Naive B cell (primary cell): Measurements from ENCODE around the gene TTC23. TPM values are rescaled to one million over a fixed set of nuclear protein-coding genes. Genes with fewer than 3 reads are reported as not detected.

Experiments
- ATAC-seq, 2 donors: fragments of 150-1000 bp; cut with Tn5 transposase; 2 replicates each; pipeline ENCODE4 v1.10.0; 2021; ENCODE audit warnings: low read depth in 2 of 2, mild to moderate bottlenecking in 2 of 2, moderate library complexity in 2 of 2
- DNase-seq: peaks from one replicate; pipeline ENCODE4 v3.0.0; 2022
- H3K27ac Mint-ChIP-seq, 6 donors: one replicate each; pipeline ENCODE4 v1.8.0; 2020 to 2022; ENCODE audit warnings: mild to moderate bottlenecking in 6 of 6, mixed read lengths in 6 of 6, moderate library complexity in 5 of 6, inconsistent platforms in 2 of 6
- H3K27me3 Mint-ChIP-seq, 3 donors: one replicate each; pipeline ENCODE4 v1.8.0; 2021 to 2022; ENCODE audit warnings: mixed read lengths in 3 of 3, mild to moderate bottlenecking in 1 of 3
- H3K36me3 Mint-ChIP-seq, 2 donors: one replicate each; pipeline ENCODE4 v1.8.0; 2020 to 2022; ENCODE audit warnings: mixed read lengths in 2 of 2, inconsistent platforms in 1 of 2, mild to moderate bottlenecking in 1 of 2
- H3K4me1 Mint-ChIP-seq, 3 donors: one replicate each; pipeline ENCODE4 v1.8.0; 2020 to 2022; ENCODE audit warnings: mixed read lengths in 3 of 3, inconsistent platforms in 1 of 3, mild to moderate bottlenecking in 1 of 3, moderate library complexity in 1 of 3
- H3K4me3 Mint-ChIP-seq, 8 donors: one replicate each; pipeline ENCODE4 v1.8.0; 2020 to 2022; ENCODE audit warnings: mild to moderate bottlenecking in 8 of 8, mixed read lengths in 8 of 8, moderate library complexity in 8 of 8, inconsistent platforms in 2 of 8
- H3K9me3 Mint-ChIP-seq, 7 donors: one replicate each; pipeline ENCODE4 v1.8.0; 2020 to 2022; ENCODE audit warnings: mixed read lengths in 7 of 7, mild to moderate bottlenecking in 5 of 7, inconsistent platforms in 2 of 7, moderate library complexity in 1 of 7
- polyA plus RNA-seq, 6 donors: library from polyadenylated mRNA; unstranded; fragments of 300-500 nt; fragmentation: Illumina TruSeq; gene quantifications; one replicate each; pipeline ENCODE4 v1.2.3, GENCODE V29; 2021; ENCODE audit warnings: low read depth in 6 of 6

The TTC23 gene
- polyA plus RNA-seq, 6 donors from 2014 or later = 0.58 to 1.1 (median 0.96) TPM; not detected in 3

GRCh38 chr15:99163271-99164062, 85.9 kb downstream of the TTC23 start:
- Mint-ChIP-seq H3K4me1 (peaks cover 6 to 24% (median 12%) of the 10 kb centered on the region in 3 donors), H3K4me3 (no peak overlapping the region)

DNA sequence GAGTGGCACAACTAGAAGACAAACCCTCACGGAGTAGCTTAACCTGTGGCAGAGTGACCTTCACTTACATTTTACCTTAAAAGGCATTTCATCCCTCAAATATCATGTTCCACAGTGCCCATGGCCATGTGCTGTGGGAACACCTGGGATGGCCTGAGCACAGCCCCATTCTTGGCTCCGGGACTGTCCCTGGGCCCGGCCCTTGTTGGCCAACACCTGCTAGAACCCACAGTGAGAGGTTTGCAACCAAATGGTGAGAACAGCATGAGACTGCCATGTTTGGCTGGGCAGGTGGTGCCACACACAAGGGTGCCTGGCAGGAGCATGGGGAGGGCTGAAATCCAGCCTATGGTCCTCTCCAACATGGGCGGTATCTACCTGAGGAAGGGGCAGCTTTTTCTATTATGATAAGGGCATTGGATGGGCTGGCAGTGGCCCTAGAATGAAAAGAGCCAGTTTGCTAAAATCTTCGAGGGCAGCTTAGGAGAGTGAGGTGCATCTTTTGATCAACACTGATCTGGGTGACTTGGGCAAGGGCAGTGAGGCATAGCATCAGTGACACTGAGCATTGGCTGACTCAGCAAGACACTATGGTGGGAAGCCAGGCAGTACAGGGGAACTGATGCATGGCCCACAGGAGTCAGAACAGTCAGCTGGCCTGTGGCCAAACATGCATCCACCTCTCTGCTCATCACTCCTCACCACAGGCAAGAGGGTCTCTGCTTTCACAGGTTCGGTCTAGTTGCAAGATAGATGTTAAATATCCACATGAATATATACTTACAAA, 90.6 kb downstream of the TTC23 start:
- DNase-seq (no peak), ATAC-seq (no peak)
- peaks cover 0 to 15% (median 0%) of the 10 kb centered on the region in 3 donors for H3K4me1 Mint-ChIP-seq
- peak overlapping the region in 1 of 8 donors; percentile 65 for H3K4me3 Mint-ChIP-seq
- H3K27ac Mint-ChIP-seq = no peak overlapping the region
- no peaks in the 10 kb centered on the region for H3K36me3 Mint-ChIP-seq
- no peaks in the 10 kb centered on the region for H3K27me3 Mint-ChIP-seq
- no peaks in the 10 kb centered on the region for H3K9me3 Mint-ChIP-seq

More at GRCh38 chr15:99163271-99164062, 85.9 kb downstream of the TTC23 start:
- Mint-ChIP-seq H3K9me3 (no peaks in the 10 kb centered on the region), H3K36me3 (no peaks in the 10 kb centered on the region), H3K27ac (peak overlapping the region in 2 of 6 donors; percentile 65 to 66), H3K27me3 (no peaks in the 10 kb centered on the region)
- DNase-seq = no peak
- ATAC-seq = no peak

DNA sequence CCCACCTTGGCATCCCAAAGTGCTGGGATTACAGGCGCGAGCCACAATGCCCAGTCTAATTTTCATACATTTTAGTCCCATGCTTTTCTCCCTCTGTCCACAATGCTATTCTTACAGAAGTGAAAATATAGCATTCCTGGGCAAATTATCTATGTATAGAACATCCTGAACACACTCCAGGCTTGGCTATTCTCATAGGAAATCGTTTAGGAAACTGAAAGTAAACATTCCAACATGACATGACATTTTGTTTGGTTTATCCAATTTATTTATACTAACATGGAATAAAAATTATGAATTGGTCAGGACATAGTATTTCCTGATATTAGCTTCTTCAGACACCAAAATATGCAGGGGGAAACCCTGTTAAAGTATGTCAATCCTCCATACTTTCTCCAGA, 91.9 kb downstream of the TTC23 start:
- ATAC-seq (no peak), DNase-seq (no peak)
- Mint-ChIP-seq H3K4me1 (peaks cover 0 to 3% (median 0%) of the 10 kb centered on the region in 3 donors), H3K27ac (no peak overlapping the region), H3K9me3 (no peaks in the 10 kb centered on the region), H3K27me3 (no peaks in the 10 kb centered on the region), H3K36me3 (no peaks in the 10 kb centered on the region), H3K4me3 (no peak overlapping the region)

GRCh38 chr15:99155961-99156443, 93.4 kb downstream of the TTC23 start:
- ATAC-seq = no peak
- Mint-ChIP-seq H3K27ac (no peak overlapping the region), H3K27me3 (no peaks in the 10 kb centered on the region), H3K4me1 (no peaks in the 10 kb centered on the region), H3K9me3 (no peaks in the 10 kb centered on the region), H3K36me3 (no peaks in the 10 kb centered on the region), H3K4me3 (no peak overlapping the region)
- DNase-seq = no peak

- Mint-ChIP-seq H3K4me3 (no peak overlapping the region), H3K4me1 (no peaks in the 10 kb centered on the region)
- DNase-seq = no peak
Observed at GRCh38 chr15:99154271-99154670, 95.1 kb downstream of the TTC23 start.

GRCh38 chr15:99153026-99153535, 96.3 kb downstream of the TTC23 start:
- Mint-ChIP-seq H3K4me1 (no peaks in the 10 kb centered on the region), H3K27ac (no peak overlapping the region), H3K9me3 (no peaks in the 10 kb centered on the region), H3K4me3 (peak overlapping the region in 1 of 8 donors; percentile 22), H3K27me3 (no peaks in the 10 kb centered on the region), H3K36me3 (no peaks in the 10 kb centered on the region)
- ATAC-seq = no peak
- DNase-seq = no peak

More at GRCh38 chr15:99154271-99154670, 95.1 kb downstream of the TTC23 start:
- ATAC-seq = no peak
- Mint-ChIP-seq H3K27ac (no peak overlapping the region), H3K36me3 (no peaks in the 10 kb centered on the region), H3K9me3 (no peaks in the 10 kb centered on the region), H3K27me3 (no peaks in the 10 kb centered on the region)

GRCh38 chr15:99151156-99151555, 98.2 kb downstream of the TTC23 start:
- Mint-ChIP-seq H3K9me3 (no peaks in the 10 kb centered on the region), H3K36me3 (no peaks in the 10 kb centered on the region), H3K27me3 (no peaks in the 10 kb centered on the region), H3K4me1 (no peaks in the 10 kb centered on the region), H3K4me3 (no peak overlapping the region), H3K27ac (no peak overlapping the region)
- ATAC-seq (no peak), DNase-seq (no peak)

DNA sequence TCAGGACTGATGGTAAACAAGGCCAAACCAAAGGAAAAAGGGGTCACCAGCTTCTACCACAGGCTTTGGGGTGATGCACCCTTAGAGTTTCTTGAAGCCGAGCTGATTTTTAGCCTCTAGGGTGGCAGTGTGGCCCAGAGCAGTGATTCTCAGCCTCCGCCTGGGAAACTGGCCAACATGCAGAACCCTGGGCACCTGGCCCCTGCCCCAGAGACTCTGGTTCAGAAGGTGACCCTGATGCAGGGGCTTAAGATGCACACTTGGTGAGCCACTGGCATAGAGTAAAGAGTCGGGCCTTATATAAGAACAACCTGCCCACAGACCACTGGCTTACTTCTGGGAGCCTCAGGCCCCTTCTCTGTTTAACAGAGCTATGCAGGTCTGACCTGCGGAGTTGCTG, 100.0 kb downstream of the TTC23 start:
- DNase-seq (no peak), ATAC-seq (no peak)
- H3K27me3 Mint-ChIP-seq = no peaks in the 10 kb centered on the region
- H3K4me1 Mint-ChIP-seq = no peaks in the 10 kb centered on the region
- no peaks in the 10 kb centered on the region for H3K9me3 Mint-ChIP-seq
- H3K4me3 Mint-ChIP-seq = no peak overlapping the region
- no peaks in the 10 kb centered on the region for H3K36me3 Mint-ChIP-seq
- peak overlapping the region in 1 of 6 donors; percentile 81 for H3K27ac Mint-ChIP-seq

DNA sequence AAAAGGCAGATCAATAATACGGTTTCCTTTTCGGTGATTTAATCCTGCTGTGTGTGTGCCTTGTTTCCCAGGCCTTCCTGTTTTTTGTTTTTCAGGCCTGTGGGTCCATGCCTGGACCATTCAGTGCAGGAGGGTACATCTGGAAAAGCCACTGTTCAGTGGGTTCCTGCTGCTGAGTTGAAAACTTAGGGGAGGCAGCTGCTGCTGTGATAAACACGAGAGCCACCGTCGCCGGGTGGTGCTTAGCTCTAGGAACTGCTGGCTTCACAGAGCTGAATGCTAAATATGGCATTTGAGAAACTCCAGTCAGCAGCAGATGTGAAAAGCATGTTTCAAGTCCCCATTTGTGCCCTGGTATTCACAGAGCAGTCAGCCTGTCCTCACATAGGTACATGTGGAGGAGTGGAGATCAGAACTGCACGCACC, 100.5 kb downstream of the TTC23 start:
- H3K4me3 Mint-ChIP-seq = no peak overlapping the region
- H3K36me3 Mint-ChIP-seq = no peaks in the 10 kb centered on the region
- no peaks in the 10 kb centered on the region for H3K9me3 Mint-ChIP-seq
- H3K27me3 Mint-ChIP-seq = no peaks in the 10 kb centered on the region
- DNase-seq (no peak), ATAC-seq (no peak)
- no peaks in the 10 kb centered on the region for H3K4me1 Mint-ChIP-seq
- peak overlapping the region in 1 of 6 donors; percentile 81 for H3K27ac Mint-ChIP-seq

GRCh38 chr15:99146661-99147060, 102.7 kb downstream of the TTC23 start:
- no peak overlapping the region for H3K4me3 Mint-ChIP-seq
- ATAC-seq = no peak
- no peak for DNase-seq
- H3K27ac Mint-ChIP-seq = no peak overlapping the region
- no peaks in the 10 kb centered on the region for H3K4me1 Mint-ChIP-seq
- H3K9me3 Mint-ChIP-seq = no peaks in the 10 kb centered on the region
- H3K27me3 Mint-ChIP-seq = no peaks in the 10 kb centered on the region
- no peaks in the 10 kb centered on the region for H3K36me3 Mint-ChIP-seq

GRCh38 chr15:99145778-99146177, 103.6 kb downstream of the TTC23 start:
- Mint-ChIP-seq H3K36me3 (no peaks in the 10 kb centered on the region), H3K4me1 (no peaks in the 10 kb centered on the region), H3K27me3 (no peaks in the 10 kb centered on the region), H3K9me3 (no peaks in the 10 kb centered on the region), H3K4me3 (no peak overlapping the region), H3K27ac (peak overlapping the region in 1 of 6 donors; percentile 67)
- DNase-seq = no peak
- ATAC-seq = no peak

DNA sequence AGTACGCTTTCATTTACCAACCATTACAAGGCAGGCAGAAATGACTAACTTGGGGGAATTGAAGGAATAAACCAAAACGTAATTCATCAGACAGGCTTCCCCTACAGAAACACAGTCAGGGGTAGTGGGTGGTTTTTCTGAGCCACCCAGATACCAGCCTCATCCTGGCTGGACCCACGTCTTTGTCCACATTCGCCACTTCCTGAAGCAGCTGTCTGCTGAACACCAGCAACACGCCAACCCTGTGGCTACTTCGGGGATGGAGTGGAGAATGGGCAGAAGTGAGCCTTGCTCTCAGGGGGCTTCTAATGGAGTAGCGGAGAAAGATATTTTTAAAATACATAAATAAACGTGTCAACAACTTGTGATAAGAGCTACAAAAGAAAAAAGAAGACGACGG, 104.4 kb downstream of the TTC23 start:
- peak overlapping the region in 1 of 6 donors; percentile 67 for H3K27ac Mint-ChIP-seq
- no peaks in the 10 kb centered on the region for H3K36me3 Mint-ChIP-seq
- no peaks in the 10 kb centered on the region for H3K4me1 Mint-ChIP-seq
- H3K9me3 Mint-ChIP-seq = no peaks in the 10 kb centered on the region
- H3K27me3 Mint-ChIP-seq = no peaks in the 10 kb centered on the region
- ATAC-seq = no peak
- DNase-seq = no peak
- H3K4me3 Mint-ChIP-seq = no peak overlapping the region

DNA sequence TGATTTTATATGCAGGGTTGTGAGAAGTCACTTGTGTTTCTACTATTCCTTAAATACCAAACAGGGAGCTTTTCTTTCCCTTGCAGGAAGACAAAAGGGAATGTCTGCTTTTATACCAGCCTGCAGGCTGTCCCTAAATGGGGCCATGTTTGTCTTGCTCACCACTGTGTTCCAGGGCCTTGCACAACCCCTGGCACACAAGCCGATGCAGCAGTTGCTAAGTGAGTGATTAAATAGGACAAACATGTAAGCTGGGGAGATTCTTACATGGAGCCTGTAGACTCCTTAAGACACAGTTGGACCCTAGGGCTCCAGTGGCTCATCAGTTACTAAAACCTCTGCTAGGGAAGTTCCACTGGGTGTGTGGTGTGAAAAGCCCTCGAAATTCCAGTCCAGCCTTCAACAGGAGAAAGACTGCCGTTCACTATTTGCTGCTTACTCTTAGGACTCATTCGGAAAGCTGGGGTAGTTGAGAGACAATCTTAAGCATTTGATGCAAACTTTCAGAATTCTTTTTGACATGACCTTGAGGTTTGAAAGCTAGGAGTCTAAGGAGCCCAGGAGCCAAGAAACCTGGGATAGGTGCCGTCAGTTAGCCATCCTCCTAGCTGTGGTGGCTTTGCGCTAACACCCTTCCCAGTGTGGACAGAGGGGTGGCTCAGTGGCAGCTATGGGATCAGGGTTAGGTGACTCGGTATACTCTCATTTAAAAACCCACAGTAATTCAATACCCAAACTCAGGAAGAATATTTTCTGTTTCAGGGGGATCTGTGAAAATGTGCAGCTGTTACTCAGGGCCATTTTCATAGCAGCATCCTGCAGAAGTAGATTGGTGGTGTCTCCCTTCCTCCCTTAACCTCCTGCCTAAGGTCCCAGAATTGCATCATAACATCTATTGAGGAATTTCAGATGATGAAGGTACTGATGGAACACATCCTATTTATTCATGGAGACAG, 105.4 kb downstream of the TTC23 start:
- Mint-ChIP-seq H3K4me1 (no peaks in the 10 kb centered on the region), H3K9me3 (no peaks in the 10 kb centered on the region), H3K36me3 (no peaks in the 10 kb centered on the region), H3K4me3 (no peak overlapping the region), H3K27ac (no peak overlapping the region), H3K27me3 (no peaks in the 10 kb centered on the region)
- ATAC-seq (no peak), DNase-seq (no peak)
